HepG2 (cell line): Measurements from ENCODE around the gene SYNC. TPM values are rescaled to one million over a fixed set of nuclear protein-coding genes. Genes with fewer than 3 reads are reported as not detected.

ENCODE experiments used
- EED ChIP-seq: sonication (generic); formaldehyde crosslinking; IDR thresholded peaks from 2 replicates; pipeline ENCODE4 v1.5.0; 2020; ENCODE audit warnings: mild to moderate bottlenecking, missing genetic modification reagents
- ESRRA ChIP-seq: sonication (generic); formaldehyde crosslinking; IDR thresholded peaks from 2 replicates; pipeline ENCODE4 v1.5.1; 2020; ENCODE audit warnings: mild to moderate bottlenecking, low read depth, missing genetic modification reagents
- FOSL2 ChIP-seq: sonication (generic); formaldehyde crosslinking; IDR thresholded peaks from 2 replicates; pipeline ENCODE4 v1.4.0; 2020; ENCODE audit warnings: missing genetic modification reagents
- MEF2D ChIP-seq: sonication (generic); formaldehyde crosslinking; IDR thresholded peaks from 2 replicates; pipeline ENCODE4 v1.5.1; 2020; ENCODE audit warnings: mild to moderate bottlenecking, missing genetic modification reagents
- NCOA1 ChIP-seq: sonication (generic); formaldehyde crosslinking; IDR thresholded peaks from 2 replicates; pipeline ENCODE4 v1.9.0; 2021; ENCODE audit warnings: missing genetic modification reagents
- POLR2AphosphoS5 ChIP-seq: IDR thresholded peaks from 2 replicates; pipeline ENCODE4 v1.6.1; 2012; ENCODE audit warnings: low read depth, low read length
- RAD21 ChIP-seq: fragments of 450-650 bp; formaldehyde crosslinking; IDR thresholded peaks from 2 replicates; pipeline ENCODE4 v1.5.0; 2020; ENCODE audit warnings: mild to moderate bottlenecking
- SAFB2 ChIP-seq: sonication (generic); formaldehyde crosslinking; IDR thresholded peaks from 2 replicates; pipeline ENCODE4 v1.5.1; 2020; ENCODE audit warnings: missing genetic modification reagents, low read depth, mild to moderate bottlenecking, borderline replicate concordance
- ZFP36L2 ChIP-seq: sonication (generic); formaldehyde crosslinking; IDR thresholded peaks from 2 replicates; pipeline ENCODE4 v1.4.0; 2020; ENCODE audit warnings: missing genetic modification reagents
- ZFX ChIP-seq: sonication (generic); formaldehyde crosslinking; IDR thresholded peaks from 2 replicates; pipeline ENCODE4 v1.4.0; 2020; ENCODE audit warnings: mild to moderate bottlenecking, low read depth, missing genetic modification reagents, moderate library complexity
- ZNF124 ChIP-seq: sonication (generic); formaldehyde crosslinking; IDR thresholded peaks from 2 replicates; pipeline ENCODE4 v1.4.0; 2020; ENCODE audit warnings: missing genetic modification reagents
- ZNF17 ChIP-seq: sonication (generic); formaldehyde crosslinking; IDR thresholded peaks from 2 replicates; pipeline ENCODE4 v1.5.0; 2020; ENCODE audit warnings: mild to moderate bottlenecking, missing genetic modification reagents
- ZNF317 ChIP-seq: sonication (generic); formaldehyde crosslinking; IDR thresholded peaks from 2 replicates; pipeline ENCODE4 v1.5.0; 2020; ENCODE audit warnings: mild to moderate bottlenecking, missing genetic modification reagents
- ZNF572 ChIP-seq: sonication (generic); formaldehyde crosslinking; IDR thresholded peaks from 2 replicates; pipeline ENCODE4 v1.5.1; 2020; ENCODE audit warnings: mild to moderate bottlenecking, missing genetic modification reagents
- ZXDC ChIP-seq: sonication (generic); formaldehyde crosslinking; IDR thresholded peaks from 2 replicates; pipeline ENCODE4 v1.5.0; 2020; ENCODE audit warnings: mild to moderate bottlenecking, missing genetic modification reagents
- polyA plus RNA-seq, 8 experiments: library from polyadenylated mRNA; depleted of rRNA in 3 of 8; stranded (reverse) in 7 of 8; unstranded in 1 of 8; fragments of >200 nt; fragmentation: Illumina TruSeq in 4 of 8; extraction: Trizol in 4 of 8; gene quantifications; 2 replicates each; pipeline versions ENCODE4 v1.2.1 to v1.2.3, GENCODE V29; 2011 to 2016; ENCODE audit warnings: low read depth in 4 of 8, missing spikeins in 1 of 8, mixed read lengths in 1 of 8; ENCODE audit not compliant: insufficient read depth in 1 of 8
- total RNA-seq, 5 experiments: library from RNA; depleted of rRNA; stranded (reverse); fragments of >200 nt; fragmentation: Illumina TruSeq; extraction: Trizol; gene quantifications; 2 replicates each; pipeline ENCODE4 v1.2.3, GENCODE V29; 2016; ENCODE audit warnings: low read depth in 1 of 5
- TF ChIP-seq, protein P1 (sequence below), 2 experiments: fragments of 450-650 bp in 1 of 2; sonication (generic) in 1 of 2; formaldehyde crosslinking; IDR thresholded peaks; 2 replicates each; pipeline versions ENCODE4 v1.5.0 to v1.8.0; 2020 to 2022; ENCODE audit warnings: mild to moderate bottlenecking in 1 of 2, missing genetic modification reagents in 1 of 2
- TF ChIP-seq, protein P2 (sequence below): sonication (generic); formaldehyde crosslinking; IDR thresholded peaks from 2 replicates; pipeline ENCODE4 v1.5.1; 2020; ENCODE audit warnings: mild to moderate bottlenecking, moderate library complexity, missing genetic modification reagents
- TF ChIP-seq, protein P3 (sequence below): sonication (generic); formaldehyde crosslinking; IDR thresholded peaks from 2 replicates; pipeline ENCODE4 v1.4.0; 2020; ENCODE audit warnings: mild to moderate bottlenecking, missing genetic modification reagents, borderline replicate concordance
- TF ChIP-seq, protein P4 (sequence below): sonication (generic); formaldehyde crosslinking; IDR thresholded peaks from 2 replicates; pipeline ENCODE4 v1.4.0; 2020; ENCODE audit warnings: missing genetic modification reagents

The SYNC gene
- total and polyA plus RNA-seq, 2 of the 13 experiments (the other 11 are each of a cell fraction or from before 2014, with no cell fraction given): 2.4 to 5.4 TPM

DNA sequence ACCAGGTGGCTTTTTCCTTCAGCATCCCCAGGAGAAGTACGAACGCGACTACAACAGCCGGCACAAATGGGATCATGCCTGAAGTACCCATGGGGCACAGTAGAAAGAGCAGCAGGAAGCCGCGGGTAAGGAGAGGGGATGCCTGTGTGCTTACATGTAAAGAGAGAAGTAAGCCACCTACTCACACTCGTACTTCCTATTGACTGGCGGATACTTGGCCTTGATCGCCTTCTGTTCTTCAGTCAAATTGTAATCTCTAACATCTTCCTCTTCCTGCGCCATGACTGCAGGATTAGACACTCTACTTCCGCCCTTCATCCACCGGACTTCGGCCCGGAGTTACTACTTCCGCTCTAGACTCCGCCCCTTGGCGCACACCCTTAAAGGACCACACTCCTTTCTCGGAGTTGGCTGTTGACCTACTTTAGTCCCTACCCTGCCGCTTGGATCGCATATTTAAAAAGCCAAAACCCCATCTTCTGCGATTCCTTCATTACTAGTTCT, 52.3 kb downstream of the SYNC start, which contains the start of gene ZBTB8OS (continued):
- TF ChIP-seq, protein P1, sequence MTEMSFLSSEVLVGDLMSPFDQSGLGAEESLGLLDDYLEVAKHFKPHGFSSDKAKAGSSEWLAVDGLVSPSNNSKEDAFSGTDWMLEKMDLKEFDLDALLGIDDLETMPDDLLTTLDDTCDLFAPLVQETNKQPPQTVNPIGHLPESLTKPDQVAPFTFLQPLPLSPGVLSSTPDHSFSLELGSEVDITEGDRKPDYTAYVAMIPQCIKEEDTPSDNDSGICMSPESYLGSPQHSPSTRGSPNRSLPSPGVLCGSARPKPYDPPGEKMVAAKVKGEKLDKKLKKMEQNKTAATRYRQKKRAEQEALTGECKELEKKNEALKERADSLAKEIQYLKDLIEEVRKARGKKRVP (CRISPR knock-in tag; IDR thresholded peaks at IDR 0.05): no peak
- peak; percentile 82 for TF ChIP-seq POLR2AphosphoS5
- TF ChIP-seq ZFX (CRISPR knock-in tag): peak; percentile 56
- TF ChIP-seq FOSL2 (CRISPR knock-in tag): peak; percentile 6; the same call in 1 of the 2 replicates
- TF ChIP-seq, protein P2, sequence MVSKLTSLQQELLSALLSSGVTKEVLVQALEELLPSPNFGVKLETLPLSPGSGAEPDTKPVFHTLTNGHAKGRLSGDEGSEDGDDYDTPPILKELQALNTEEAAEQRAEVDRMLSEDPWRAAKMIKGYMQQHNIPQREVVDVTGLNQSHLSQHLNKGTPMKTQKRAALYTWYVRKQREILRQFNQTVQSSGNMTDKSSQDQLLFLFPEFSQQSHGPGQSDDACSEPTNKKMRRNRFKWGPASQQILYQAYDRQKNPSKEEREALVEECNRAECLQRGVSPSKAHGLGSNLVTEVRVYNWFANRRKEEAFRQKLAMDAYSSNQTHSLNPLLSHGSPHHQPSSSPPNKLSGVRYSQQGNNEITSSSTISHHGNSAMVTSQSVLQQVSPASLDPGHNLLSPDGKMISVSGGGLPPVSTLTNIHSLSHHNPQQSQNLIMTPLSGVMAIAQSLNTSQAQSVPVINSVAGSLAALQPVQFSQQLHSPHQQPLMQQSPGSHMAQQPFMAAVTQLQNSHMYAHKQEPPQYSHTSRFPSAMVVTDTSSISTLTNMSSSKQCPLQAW (CRISPR knock-in tag): no peak
- no peak for TF ChIP-seq ZNF17
- no peak for TF ChIP-seq RAD21 (CRISPR knock-in tag)
- TF ChIP-seq ZFP36L2 (CRISPR knock-in tag): no peak
- no peak for TF ChIP-seq NCOA1
- no peak; the same call in 1 of the 2 replicates for TF ChIP-seq EED (CRISPR knock-in tag)
- TF ChIP-seq ZNF317 (CRISPR knock-in tag): no peak
- no peak for TF ChIP-seq ZXDC (CRISPR knock-in tag)
- TF ChIP-seq ESRRA (CRISPR knock-in tag): no peak
- TF ChIP-seq MEF2D: no peak
- TF ChIP-seq, protein P3, sequence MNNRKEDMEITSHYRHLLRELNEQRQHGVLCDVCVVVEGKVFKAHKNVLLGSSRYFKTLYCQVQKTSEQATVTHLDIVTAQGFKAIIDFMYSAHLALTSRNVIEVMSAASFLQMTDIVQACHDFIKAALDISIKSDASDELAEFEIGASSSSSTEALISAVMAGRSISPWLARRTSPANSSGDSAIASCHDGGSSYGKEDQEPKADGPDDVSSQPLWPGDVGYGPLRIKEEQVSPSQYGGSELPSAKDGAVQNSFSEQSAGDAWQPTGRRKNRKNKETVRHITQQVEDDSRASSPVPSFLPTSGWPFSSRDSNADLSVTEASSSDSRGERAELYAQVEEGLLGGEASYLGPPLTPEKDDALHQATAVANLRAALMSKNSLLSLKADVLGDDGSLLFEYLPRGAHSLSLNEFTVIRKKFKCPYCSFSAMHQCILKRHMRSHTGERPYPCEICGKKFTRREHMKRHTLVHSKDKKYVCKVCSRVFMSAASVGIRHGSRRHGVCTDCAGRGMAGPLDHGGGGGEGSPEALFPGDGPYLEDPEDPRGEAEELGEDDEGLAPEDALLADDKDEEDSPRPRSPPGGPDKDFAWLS (CRISPR knock-in tag): no peak
- no peak for TF ChIP-seq ZNF124 (CRISPR knock-in tag)
- TF ChIP-seq ZNF572 (CRISPR knock-in tag): no peak
- TF ChIP-seq SAFB2 (CRISPR knock-in tag): no peak
- TF ChIP-seq, protein P4, sequence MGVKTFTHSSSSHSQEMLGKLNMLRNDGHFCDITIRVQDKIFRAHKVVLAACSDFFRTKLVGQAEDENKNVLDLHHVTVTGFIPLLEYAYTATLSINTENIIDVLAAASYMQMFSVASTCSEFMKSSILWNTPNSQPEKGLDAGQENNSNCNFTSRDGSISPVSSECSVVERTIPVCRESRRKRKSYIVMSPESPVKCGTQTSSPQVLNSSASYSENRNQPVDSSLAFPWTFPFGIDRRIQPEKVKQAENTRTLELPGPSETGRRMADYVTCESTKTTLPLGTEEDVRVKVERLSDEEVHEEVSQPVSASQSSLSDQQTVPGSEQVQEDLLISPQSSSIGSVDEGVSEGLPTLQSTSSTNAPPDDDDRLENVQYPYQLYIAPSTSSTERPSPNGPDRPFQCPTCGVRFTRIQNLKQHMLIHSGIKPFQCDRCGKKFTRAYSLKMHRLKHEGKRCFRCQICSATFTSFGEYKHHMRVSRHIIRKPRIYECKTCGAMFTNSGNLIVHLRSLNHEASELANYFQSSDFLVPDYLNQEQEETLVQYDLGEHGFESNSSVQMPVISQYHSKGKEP (CRISPR knock-in tag): no peak
